Measurements from ENCODE around the gene MAP3K2. TPM values are rescaled to one million over a fixed set of nuclear protein-coding genes. Genes with fewer than 3 reads are reported as not detected.
"Not testable (repeated sequence)": the region's sequence is repeated elsewhere in the genome, so short reads cannot be mapped to it uniquely, and the experiment has no call there.

Gene MAP3K2
- total and polyA plus RNA-seq, 9 donors: 10.8 to 28.4 (median 16.2) TPM

- DNase-seq; H3K4me1 ChIP-seq (ENCODE audit: control insufficient read depth, insufficient read depth, low read length); H3K27ac ChIP-seq (ENCODE audit: low read length); H3K36me3 ChIP-seq (ENCODE audit: control insufficient read depth, insufficient read depth, low read length); H3K27me3 ChIP-seq (ENCODE audit: control insufficient read depth, insufficient read depth, low read length); H3K4me3 ChIP-seq (ENCODE audit: low read length); H3K9me3 ChIP-seq (replicated peaks; ENCODE audit: control insufficient read depth, low read depth, low read length): not testable (repeated sequence)
- WGBS (ENCODE audit: insufficient coverage): 95% methylated on average over 17 of the region's 35 CpGs
These were observed 34.6 kb downstream of the MAP3K2 start for GRCh38 chr2:127353223-127353622.

- DNase-seq: no peak
- no peaks in the 10 kb centered on the region for H3K36me3 ChIP-seq (ENCODE audit: control insufficient read depth, insufficient read depth, low read length)
- no peaks in the 10 kb centered on the region for H3K4me1 ChIP-seq (ENCODE audit: control insufficient read depth, insufficient read depth, low read length)
- no peak overlapping the region for H3K27ac ChIP-seq (ENCODE audit: low read length)
- 95% methylated on average over 2 of the region's 2 CpGs for WGBS (ENCODE audit: insufficient coverage)
- H3K4me3 ChIP-seq (ENCODE audit: low read length): no peak overlapping the region
- H3K9me3 ChIP-seq (replicated peaks; ENCODE audit: control insufficient read depth, low read depth, low read length): no peaks in the 10 kb centered on the region
- H3K27me3 ChIP-seq (ENCODE audit: control insufficient read depth, insufficient read depth, low read length): no peaks in the 10 kb centered on the region
These were observed 36.2 kb downstream of the MAP3K2 start for GRCh38 chr2:127351603-127352002.

- no peaks in the 10 kb centered on the region for H3K4me1 ChIP-seq (ENCODE audit: control insufficient read depth, insufficient read depth, low read length)
- no peaks in the 10 kb centered on the region for H3K27me3 ChIP-seq (ENCODE audit: control insufficient read depth, insufficient read depth, low read length)
- DNase-seq: no peak
- WGBS (ENCODE audit: insufficient coverage): no CpG with 5 or more reads among the region's 1 CpG
- H3K36me3 ChIP-seq (ENCODE audit: control insufficient read depth, insufficient read depth, low read length): no peaks in the 10 kb centered on the region
- H3K4me3 ChIP-seq (ENCODE audit: low read length): no peak overlapping the region
- no peak overlapping the region for H3K27ac ChIP-seq (ENCODE audit: low read length)
- peaks cover 3% of the 10 kb centered on the region for H3K9me3 ChIP-seq (replicated peaks; ENCODE audit: control insufficient read depth, low read depth, low read length)
These were observed 39.3 kb downstream of the MAP3K2 start for GRCh38 chr2:127348426-127349000.

- H3K27me3 ChIP-seq (ENCODE audit: control insufficient read depth, insufficient read depth, low read length): no peaks in the 10 kb centered on the region
- H3K27ac ChIP-seq (ENCODE audit: low read length): no peak overlapping the region
- no peak for DNase-seq
- no peaks in the 10 kb centered on the region for H3K36me3 ChIP-seq (ENCODE audit: control insufficient read depth, insufficient read depth, low read length)
- H3K4me3 ChIP-seq (ENCODE audit: low read length): no peak overlapping the region
- no peaks in the 10 kb centered on the region for H3K4me1 ChIP-seq (ENCODE audit: control insufficient read depth, insufficient read depth, low read length)
- WGBS (ENCODE audit: insufficient coverage): no CpG with 5 or more reads among the region's 1 CpG
- H3K9me3 ChIP-seq (replicated peaks; ENCODE audit: control insufficient read depth, low read depth, low read length): peaks cover 3% of the 10 kb centered on the region
These were observed 39.9 kb downstream of the MAP3K2 start for GRCh38 chr2:127347734-127348392.

- whole genome bisulfite sequencing (ENCODE audit: insufficient coverage): no CpG with 5 or more reads among the region's 3 CpGs
- peaks cover 3% of the 10 kb centered on the region for H3K9me3 ChIP-seq (replicated peaks; ENCODE audit: control insufficient read depth, low read depth, low read length)
- H3K27ac ChIP-seq (ENCODE audit: low read length): no peak overlapping the region
- no peaks in the 10 kb centered on the region for H3K27me3 ChIP-seq (ENCODE audit: control insufficient read depth, insufficient read depth, low read length)
- no peaks in the 10 kb centered on the region for H3K4me1 ChIP-seq (ENCODE audit: control insufficient read depth, insufficient read depth, low read length)
- no peak overlapping the region for H3K4me3 ChIP-seq (ENCODE audit: low read length)
- no peak for DNase-seq
- no peaks in the 10 kb centered on the region for H3K36me3 ChIP-seq (ENCODE audit: control insufficient read depth, insufficient read depth, low read length)
These were observed 40.8 kb downstream of the MAP3K2 start for GRCh38 chr2:127347015-127347414.

GRCh38 chr2:127343277-127343676 lies 44.5 kb downstream of the MAP3K2 start:
- WGBS (ENCODE audit: insufficient coverage): no CpG with 5 or more reads among the region's 2 CpGs

GRCh38 chr2:127342101-127342500 lies 45.7 kb downstream of the MAP3K2 start:
- no peak overlapping the region for H3K4me3 ChIP-seq (ENCODE audit: low read length)
- H3K27me3 ChIP-seq (ENCODE audit: control insufficient read depth, insufficient read depth, low read length): no peaks in the 10 kb centered on the region
- DNase-seq: no peak
- H3K36me3 ChIP-seq (ENCODE audit: control insufficient read depth, insufficient read depth, low read length): peaks cover 2% of the 10 kb centered on the region
- no CpG with 5 or more reads among the region's 1 CpG for WGBS (ENCODE audit: insufficient coverage)
- no peaks in the 10 kb centered on the region for H3K4me1 ChIP-seq (ENCODE audit: control insufficient read depth, insufficient read depth, low read length)
- peaks cover 3% of the 10 kb centered on the region for H3K9me3 ChIP-seq (replicated peaks; ENCODE audit: control insufficient read depth, low read depth, low read length)
- no peak overlapping the region for H3K27ac ChIP-seq (ENCODE audit: low read length)

More at GRCh38 chr2:127343277-127343676, 44.5 kb downstream of the MAP3K2 start:
- Histone ChIP-seq H3K4me3 (ENCODE audit: low read length) (no peak overlapping the region), H3K27ac (ENCODE audit: low read length) (no peak overlapping the region), H3K4me1 (ENCODE audit: control insufficient read depth, insufficient read depth, low read length) (no peaks in the 10 kb centered on the region), H3K9me3 (replicated peaks; ENCODE audit: control insufficient read depth, low read depth, low read length) (peaks cover 3% of the 10 kb centered on the region), H3K36me3 (ENCODE audit: control insufficient read depth, insufficient read depth, low read length) (peaks cover under 1% of the 10 kb centered on the region), H3K27me3 (ENCODE audit: control insufficient read depth, insufficient read depth, low read length) (no peaks in the 10 kb centered on the region)
- DNase-seq: no peak

- Histone ChIP-seq H3K9me3 (replicated peaks; ENCODE audit: control insufficient read depth, low read depth, low read length) (no peaks in the 10 kb centered on the region), H3K27me3 (ENCODE audit: control insufficient read depth, insufficient read depth, low read length) (no peaks in the 10 kb centered on the region), H3K4me1 (ENCODE audit: control insufficient read depth, insufficient read depth, low read length) (no peaks in the 10 kb centered on the region), H3K27ac (ENCODE audit: low read length) (no peak overlapping the region), H3K4me3 (ENCODE audit: low read length) (no peak overlapping the region), H3K36me3 (ENCODE audit: control insufficient read depth, insufficient read depth, low read length) (peaks cover 15% of the 10 kb centered on the region)
- DNase-seq: no peak
- WGBS (ENCODE audit: insufficient coverage): no CpG with 5 or more reads among the region's 1 CpG
These were observed 55.4 kb downstream of the MAP3K2 start for GRCh38 chr2:127332335-127332734.

- no peaks in the 10 kb centered on the region for H3K4me1 ChIP-seq (ENCODE audit: control insufficient read depth, insufficient read depth, low read length)
- no CpG with 5 or more reads among the region's 1 CpG for WGBS (ENCODE audit: insufficient coverage)
- H3K36me3 ChIP-seq (ENCODE audit: control insufficient read depth, insufficient read depth, low read length): peaks cover 15% of the 10 kb centered on the region
- no peak overlapping the region for H3K27ac ChIP-seq (ENCODE audit: low read length)
- no peaks in the 10 kb centered on the region for H3K9me3 ChIP-seq (replicated peaks; ENCODE audit: control insufficient read depth, low read depth, low read length)
- no peaks in the 10 kb centered on the region for H3K27me3 ChIP-seq (ENCODE audit: control insufficient read depth, insufficient read depth, low read length)
- no peak overlapping the region for H3K4me3 ChIP-seq (ENCODE audit: low read length)
- no peak for DNase-seq
These were observed 57.0 kb downstream of the MAP3K2 start for GRCh38 chr2:127330753-127331152.

GRCh38 chr2:127326289-127326945 lies 61.4 kb downstream of the MAP3K2 start:
- H3K27ac ChIP-seq (ENCODE audit: low read length): no peak overlapping the region
- no peak overlapping the region for H3K4me3 ChIP-seq (ENCODE audit: low read length)
- no peak for DNase-seq
- peaks cover 11% of the 10 kb centered on the region for H3K36me3 ChIP-seq (ENCODE audit: control insufficient read depth, insufficient read depth, low read length)
- no peaks in the 10 kb centered on the region for H3K4me1 ChIP-seq (ENCODE audit: control insufficient read depth, insufficient read depth, low read length)
- WGBS (ENCODE audit: insufficient coverage): no CpG with 5 or more reads among the region's 2 CpGs
- H3K27me3 ChIP-seq (ENCODE audit: control insufficient read depth, insufficient read depth, low read length): no peaks in the 10 kb centered on the region
- no peaks in the 10 kb centered on the region for H3K9me3 ChIP-seq (replicated peaks; ENCODE audit: control insufficient read depth, low read depth, low read length)

All from muscle of leg (tissue), 11 donors.